ENCODE results near the gene MTPN. TPM values are rescaled to one million over a fixed set of nuclear protein-coding genes. Genes with fewer than 3 reads are reported as not detected.

MTPN gene
- total RNA-seq, 3 donors from 2014 or later, result 66.5 to 97.0 (median 85.5) TPM

- TF ChIP-seq CTCF (IDR thresholded peaks at IDR 0.05) (no peak), POLR2AphosphoS5 (IDR thresholded peaks at IDR 0.05) (no peak), POLR2A (IDR thresholded peaks at IDR 0.05) (no peak)
- Histone ChIP-seq H3K27me3 (no peaks in the 10 kb centered on the region), H3K9me3 (no peaks in the 10 kb centered on the region), H3K27ac (no peak overlapping the region), H3K36me3 (no peaks in the 10 kb centered on the region), H3K4me1 (no peaks in the 10 kb centered on the region), H3K4me3 (no peak overlapping the region)
- DNase-seq (ENCODE audit: low spot score in 2 of 2), result no peak
- intact Hi-C loops (cut with DNase I; ENCODE audit: low total_unique reads), result loop anchor here (5.0 kb wide), 1 partner anchor 353 kb away; no protein-coding TSS in a partner anchor
Observed at GRCh38 chr7:135899458-135900064, 77.6 kb downstream of the MTPN start.

GRCh38 chr7:135898226-135898625 lies 78.9 kb downstream of the MTPN start:
- no peaks in the 10 kb centered on the region for H3K27me3 ChIP-seq
- no peak overlapping the region for H3K27ac ChIP-seq
- intact Hi-C loops (cut with DNase I; ENCODE audit: low total_unique reads), result no loop called here

GRCh38 chr7:135894816-135895215 lies 82.3 kb downstream of the MTPN start:
- intact Hi-C loops (cut with DNase I; ENCODE audit: low total_unique reads), result no loop called here
- Histone ChIP-seq H3K4me3 (no peak overlapping the region), H3K4me1 (no peaks in the 10 kb centered on the region), H3K27ac (no peak overlapping the region), H3K36me3 (no peaks in the 10 kb centered on the region), H3K27me3 (no peaks in the 10 kb centered on the region), H3K9me3 (no peaks in the 10 kb centered on the region)
- no peak for DNase-seq (ENCODE audit: low spot score in 2 of 2)
- TF ChIP-seq POLR2A (IDR thresholded peaks at IDR 0.05), result no peak
- TF ChIP-seq CTCF (IDR thresholded peaks at IDR 0.05), result no peak
- TF ChIP-seq POLR2AphosphoS5 (IDR thresholded peaks at IDR 0.05), result no peak

More at GRCh38 chr7:135898226-135898625, 78.9 kb downstream of the MTPN start:
- no peak for TF ChIP-seq CTCF (IDR thresholded peaks at IDR 0.05)
- no peak for TF ChIP-seq POLR2A (IDR thresholded peaks at IDR 0.05)
- TF ChIP-seq POLR2AphosphoS5 (IDR thresholded peaks at IDR 0.05), result no peak
- H3K4me1 ChIP-seq, result no peaks in the 10 kb centered on the region
- DNase-seq (ENCODE audit: low spot score in 2 of 2), result no peak
- H3K36me3 ChIP-seq, result no peaks in the 10 kb centered on the region
- H3K9me3 ChIP-seq, result no peaks in the 10 kb centered on the region
- no peak overlapping the region for H3K4me3 ChIP-seq

GRCh38 chr7:135889823-135890222 lies 87.3 kb downstream of the MTPN start:
- Histone ChIP-seq H3K4me3 (no peak overlapping the region), H3K27me3 (no peaks in the 10 kb centered on the region), H3K27ac (no peak overlapping the region), H3K36me3 (no peaks in the 10 kb centered on the region), H3K9me3 (no peaks in the 10 kb centered on the region), H3K4me1 (no peaks in the 10 kb centered on the region)
- DNase-seq (ENCODE audit: low spot score in 2 of 2), result no peak
- intact Hi-C loops (cut with DNase I; ENCODE audit: low total_unique reads), result no loop called here
- no peak for TF ChIP-seq POLR2A (IDR thresholded peaks at IDR 0.05)
- no peak for TF ChIP-seq POLR2AphosphoS5 (IDR thresholded peaks at IDR 0.05)
- TF ChIP-seq CTCF (IDR thresholded peaks at IDR 0.05), result no peak

- Histone ChIP-seq H3K4me3 (no peak overlapping the region), H3K4me1 (no peaks in the 10 kb centered on the region), H3K27me3 (no peaks in the 10 kb centered on the region), H3K9me3 (no peaks in the 10 kb centered on the region), H3K27ac (no peak overlapping the region), H3K36me3 (no peaks in the 10 kb centered on the region)
- intact Hi-C loops (cut with DNase I; ENCODE audit: low total_unique reads), result no loop called here
- TF ChIP-seq CTCF (IDR thresholded peaks at IDR 0.05) (no peak), POLR2A (IDR thresholded peaks at IDR 0.05) (no peak), POLR2AphosphoS5 (IDR thresholded peaks at IDR 0.05) (no peak)
- DNase-seq (ENCODE audit: low spot score in 2 of 2), result no peak
Observed at GRCh38 chr7:135888740-135889139, 88.4 kb downstream of the MTPN start.

Measured in breast epithelium (tissue), 4 donors.